C4-2B (cell line): ENCODE data around the gene ADM2.

ENCODE experiments used
- CTCF ChIP-seq: fragments of 450-650 bp; conservative IDR thresholded peaks from 2 replicates; pipeline ENCODE4 v1.5.1; 2017; ENCODE audit warnings: mild to moderate bottlenecking
- ZFX ChIP-seq: fragments of 450-650 bp; IDR thresholded peaks from 2 replicates; pipeline ENCODE4 v1.6.1; 2017

GRCh38 chr22:50465066-50465930 is 16.0 kb upstream of the ADM2 start:
- no peak for TF ChIP-seq CTCF
- TF ChIP-seq ZFX = no peak
